Right kidney (tissue), 1 donor: ENCODE data around the gene SLC25A13.

Source experiments
- DNase-seq: peaks from one replicate; pipeline ENCODE4 v3.0.0-alpha.2; 2016

The SLC25A13 gene

DNA sequence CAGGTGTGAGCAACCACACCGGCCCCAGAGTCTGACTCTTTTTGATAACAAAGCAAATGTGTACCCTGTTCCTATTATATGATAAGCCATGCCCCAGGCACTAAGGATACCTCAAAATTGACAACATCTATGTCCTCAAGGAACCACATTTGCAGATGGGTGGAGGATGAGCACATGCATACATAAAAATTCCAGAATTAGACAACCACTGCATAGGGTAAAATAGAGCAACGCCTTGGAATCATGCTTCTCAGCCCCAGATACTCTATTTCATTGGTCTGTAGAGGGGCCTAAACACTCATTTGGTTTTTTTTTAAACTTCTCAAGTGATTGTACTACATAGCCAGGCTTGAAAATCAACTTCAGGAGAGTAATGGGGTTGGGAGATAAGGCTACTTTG lies 78.7 kb downstream of the SLC25A13 start:
- DNase-seq = no peak

DNA sequence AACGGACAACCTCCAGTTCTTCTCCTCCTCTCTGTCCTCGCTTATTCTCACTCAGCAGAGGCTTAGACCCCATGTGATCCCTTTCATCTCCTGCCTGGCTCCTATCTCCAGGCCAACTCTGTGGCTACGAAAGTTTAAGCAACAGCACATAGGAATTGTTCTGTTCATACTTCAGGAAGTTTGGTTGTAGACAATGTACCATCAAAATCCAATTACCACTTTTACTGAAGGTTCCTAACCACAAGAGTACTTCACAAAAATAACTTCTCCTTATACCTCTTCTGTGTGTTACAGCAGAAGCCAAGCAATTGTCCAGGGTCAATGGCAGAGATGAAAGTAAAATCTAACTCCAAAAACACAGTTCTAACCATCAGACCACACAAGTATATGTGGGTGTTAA lies 80.0 kb downstream of the SLC25A13 start:
- DNase-seq = no peak

DNA sequence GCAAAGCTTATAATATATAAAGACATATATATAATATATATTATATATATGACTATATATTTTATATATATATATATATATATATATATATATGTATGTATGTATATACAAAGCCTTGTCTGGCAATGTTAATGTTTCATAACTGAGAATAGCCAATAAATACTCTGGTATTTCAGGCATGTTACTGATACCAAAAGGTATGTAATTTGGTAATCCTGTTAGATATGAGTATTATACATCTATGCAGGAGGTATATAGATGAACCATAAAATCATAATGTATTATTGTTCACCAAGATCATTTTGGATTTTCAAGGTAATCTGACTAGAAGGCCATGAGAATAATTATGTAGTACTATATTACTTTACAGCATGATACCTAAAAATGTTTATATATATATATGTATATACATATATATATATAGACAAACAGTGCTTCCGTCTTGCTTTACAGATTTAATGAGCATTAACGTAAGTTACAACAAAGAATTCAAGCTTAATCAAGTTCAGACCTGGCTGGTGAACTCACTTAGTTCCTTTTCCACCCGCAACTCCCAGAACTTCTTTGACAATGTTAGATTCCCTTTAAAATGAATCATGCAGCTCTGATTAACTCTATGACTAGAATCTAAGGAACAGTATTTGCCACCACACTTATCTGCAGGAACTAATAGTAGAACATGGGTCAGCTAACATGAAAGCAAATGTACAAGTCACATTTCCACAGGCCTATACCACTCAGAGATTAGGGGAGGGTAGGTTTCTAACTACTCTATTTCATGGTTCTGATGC lies 82.7 kb downstream of the SLC25A13 start:
- no peak for DNase-seq

DNA sequence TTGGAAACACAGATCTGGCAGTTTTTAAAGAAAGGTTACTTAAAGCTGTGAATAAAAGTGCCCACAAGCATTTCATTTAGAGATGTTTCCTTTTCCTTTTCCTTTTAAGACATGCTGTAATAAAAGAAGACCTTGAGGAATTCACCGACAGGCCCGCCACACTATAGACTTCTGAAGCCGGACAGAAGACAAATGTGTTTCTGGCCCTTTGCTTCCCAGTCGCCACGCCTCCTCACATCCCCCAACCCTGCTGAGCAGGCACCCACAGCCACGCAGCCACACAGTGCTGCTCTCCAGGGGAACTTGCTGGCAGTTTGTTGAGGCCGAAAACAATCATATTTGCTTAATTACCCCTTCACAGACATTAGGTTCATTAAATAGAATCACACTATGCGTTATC lies 83.4 kb downstream of the SLC25A13 start:
- no peak for DNase-seq

DNA sequence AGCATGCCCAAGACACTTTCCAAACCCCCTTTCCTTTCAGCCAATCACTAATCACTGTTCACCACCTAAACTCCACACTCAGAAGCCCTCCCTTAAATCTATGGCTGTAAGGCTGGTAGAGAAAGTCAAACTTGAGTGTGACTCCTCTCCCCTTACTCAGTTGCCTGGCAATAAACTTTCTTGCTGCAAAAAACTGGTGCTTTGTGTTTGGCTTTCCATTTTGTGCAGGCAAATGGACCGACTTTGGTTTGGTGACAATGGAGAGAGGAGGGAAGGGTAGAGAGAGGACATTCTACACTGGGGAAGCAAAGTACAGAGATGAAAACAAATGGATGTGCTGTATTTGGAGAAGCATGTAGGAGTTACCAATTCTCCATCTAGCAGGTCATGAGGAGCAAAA lies 84.9 kb downstream of the SLC25A13 start:
- no peak for DNase-seq

DNA sequence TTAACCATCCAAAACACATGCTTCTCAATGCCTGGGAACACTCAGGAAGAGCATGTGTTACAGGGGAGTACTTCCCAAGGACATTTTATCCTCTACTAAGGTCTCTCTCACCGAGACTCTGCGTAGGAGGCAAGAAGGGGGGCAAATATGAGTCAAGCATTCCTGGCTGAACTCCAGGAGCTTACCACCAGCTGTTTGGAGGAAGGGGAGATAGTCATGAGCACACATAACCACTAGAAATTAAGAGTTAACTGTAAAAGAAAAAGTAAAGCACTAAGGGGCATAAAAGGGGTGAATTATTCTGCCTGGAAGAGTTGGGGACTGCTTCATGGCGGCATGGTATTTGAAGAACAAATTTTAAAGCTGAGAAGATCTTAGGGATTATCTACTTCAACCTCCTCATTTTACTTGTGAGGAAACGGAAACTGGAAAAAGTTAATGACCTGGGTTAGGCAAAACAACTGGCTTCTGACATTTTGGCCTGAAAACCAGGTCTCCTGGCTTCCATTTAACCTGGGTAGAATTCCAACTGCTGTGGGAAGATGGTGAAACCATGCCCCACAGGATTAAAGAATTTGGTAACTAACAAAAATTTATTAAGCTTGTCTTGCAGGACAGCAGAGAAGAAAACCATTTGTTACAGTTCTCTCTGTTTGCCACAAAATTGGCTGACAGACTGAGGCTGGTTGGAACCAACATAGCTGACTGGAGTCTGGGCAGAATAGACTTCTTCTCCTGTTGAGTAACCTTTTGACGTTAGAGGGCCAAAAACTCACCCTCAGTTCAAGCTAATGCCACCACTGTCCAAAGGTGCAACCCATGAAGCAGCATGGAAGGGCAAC lies 85.5 kb downstream of the SLC25A13 start:
- DNase-seq = no peak

DNA sequence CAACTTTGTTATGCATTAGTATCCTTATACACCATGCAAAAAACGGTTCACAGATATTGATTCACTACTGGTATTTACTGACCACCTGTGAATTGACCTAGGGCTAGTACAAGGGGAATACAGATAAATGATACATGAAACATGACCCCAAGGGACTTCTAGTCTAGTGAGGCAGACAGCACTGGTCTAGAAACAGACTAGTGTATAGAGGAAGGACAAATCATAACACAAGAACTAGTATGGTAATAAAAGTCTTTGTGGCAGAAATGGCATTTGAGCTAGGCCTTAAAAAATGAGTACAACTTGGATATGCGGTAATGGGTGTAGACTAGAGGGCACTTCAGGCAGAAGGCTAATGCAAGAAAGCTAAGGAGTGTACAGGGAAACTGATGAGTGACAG lies 86.6 kb downstream of the SLC25A13 start:
- no peak for DNase-seq

DNA sequence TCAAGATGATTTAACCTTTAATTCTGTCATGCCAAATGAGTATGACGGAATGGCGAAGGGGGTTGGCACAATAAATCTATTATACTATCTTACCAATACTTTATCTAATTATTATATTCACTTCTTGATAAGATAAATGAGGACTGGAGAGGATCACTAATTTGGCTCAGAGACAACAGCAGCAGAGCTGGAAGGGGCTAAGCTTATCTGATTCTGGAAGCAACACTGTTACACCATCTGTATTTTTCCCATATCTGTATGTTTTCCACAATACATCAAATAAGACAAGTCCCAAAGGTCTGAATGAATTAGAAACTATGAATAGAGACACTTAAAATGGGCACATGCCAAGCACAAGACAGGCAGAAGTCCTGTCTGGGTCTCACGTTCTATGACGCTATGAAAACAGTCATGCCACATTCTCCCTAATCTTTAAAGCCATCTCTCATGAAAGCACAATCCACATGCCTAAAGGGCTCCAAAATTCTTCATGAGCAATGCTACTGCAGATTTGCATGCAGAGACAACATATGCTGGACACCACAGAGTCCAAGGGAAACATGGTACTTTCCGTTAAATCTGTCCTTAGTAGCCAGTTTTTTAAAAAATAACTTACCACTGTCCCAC lies 88.3 kb downstream of the SLC25A13 start:
- DNase-seq = no peak

DNA sequence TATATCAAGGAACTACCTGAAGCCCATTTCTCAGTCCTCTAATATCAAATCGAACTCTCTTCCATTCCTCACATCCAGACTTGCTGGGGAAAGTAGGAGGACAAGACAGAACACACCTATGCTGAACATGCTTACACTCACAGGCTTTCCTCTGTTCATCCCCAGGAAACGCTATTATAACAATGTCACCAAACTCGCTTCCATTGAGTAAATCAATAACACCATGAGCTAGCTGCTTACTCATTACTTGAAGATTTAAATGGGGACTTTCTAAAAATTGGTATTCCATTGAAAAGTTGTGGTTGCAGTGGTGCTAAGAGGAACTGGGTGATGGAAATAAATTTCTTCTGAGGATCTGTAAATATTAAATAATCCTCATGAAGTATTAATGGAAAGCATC lies 88.8 kb downstream of the SLC25A13 start:
- DNase-seq = no peak

DNA sequence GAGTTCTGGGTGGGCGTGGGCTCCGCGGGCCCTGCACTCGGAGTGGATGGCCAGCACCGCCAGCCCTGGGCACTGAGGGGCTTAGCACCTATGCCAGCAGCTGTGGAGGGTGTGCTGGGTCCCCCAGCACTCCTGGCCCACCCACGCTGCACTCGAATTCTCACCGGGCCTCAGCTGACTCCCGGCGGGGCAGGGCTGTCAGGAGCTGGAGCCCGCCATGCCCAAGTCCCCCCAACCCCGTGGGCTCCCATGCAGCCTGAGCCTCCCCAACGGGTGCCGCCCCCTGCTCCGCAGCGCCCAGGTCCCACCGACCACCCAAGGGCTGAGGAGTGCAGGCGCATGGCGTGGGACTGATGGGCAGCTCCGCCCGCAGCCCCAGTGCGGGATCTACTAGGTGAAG lies 93.1 kb downstream of the SLC25A13 start:
- DNase-seq = no peak

DNA sequence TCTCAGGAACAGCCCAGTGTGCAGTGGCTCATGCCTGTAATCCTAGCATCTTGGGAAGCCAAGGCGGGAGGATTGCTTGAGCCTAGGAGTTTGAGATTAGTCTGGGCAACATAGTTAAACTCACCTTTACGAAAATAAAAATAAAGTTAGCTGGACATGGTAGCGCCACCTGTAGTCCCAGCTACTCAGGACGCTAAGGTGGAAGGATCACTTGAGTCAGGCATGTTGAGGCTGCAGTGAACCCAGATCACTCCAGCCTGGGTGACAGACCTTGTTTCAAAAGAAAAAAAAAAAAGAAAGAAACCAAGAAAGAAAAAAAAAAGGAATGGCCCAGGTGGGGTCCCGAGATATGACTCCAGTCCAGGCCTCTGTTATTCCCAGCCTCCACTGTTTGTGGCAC lies 96.6 kb downstream of the SLC25A13 start:
- no peak for DNase-seq

DNA sequence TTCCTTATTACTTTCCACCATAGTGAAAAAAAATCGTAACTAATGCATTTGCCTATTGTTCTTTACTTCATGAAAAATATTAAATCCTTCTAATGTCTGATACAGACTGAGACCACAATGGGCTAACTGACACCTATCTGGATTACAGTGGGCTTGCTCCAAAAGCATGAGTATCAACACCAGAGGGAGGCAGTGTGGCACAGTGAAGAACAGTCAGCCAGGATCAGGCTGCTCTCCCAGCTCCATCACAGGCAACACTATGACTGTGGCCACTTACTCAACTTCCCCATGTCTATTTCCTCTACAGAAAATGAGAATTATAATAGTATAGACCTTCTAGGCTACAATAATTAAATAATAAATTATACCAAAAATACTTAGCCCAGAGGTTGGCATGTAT lies 97.2 kb downstream of the SLC25A13 start:
- no peak for DNase-seq

DNA sequence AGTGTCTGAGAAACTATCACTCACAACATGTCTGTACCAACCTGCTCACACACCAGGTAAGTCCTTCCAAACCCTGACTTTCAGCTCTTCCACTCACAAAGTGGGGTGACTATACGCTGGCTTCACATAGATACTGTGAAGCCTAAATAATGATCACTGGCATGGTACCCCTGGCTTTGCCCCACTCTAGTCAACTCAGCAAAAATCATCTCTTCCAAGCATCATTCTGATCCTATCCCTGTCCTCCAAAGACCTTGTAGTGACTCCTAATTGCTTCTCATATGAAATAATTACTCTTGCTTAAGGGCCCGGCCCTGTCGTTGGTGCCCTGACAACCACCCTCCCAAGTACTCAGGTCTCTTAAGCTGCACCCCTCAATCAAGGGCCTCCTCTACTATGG lies 97.8 kb downstream of the SLC25A13 start:
- DNase-seq = no peak

DNA sequence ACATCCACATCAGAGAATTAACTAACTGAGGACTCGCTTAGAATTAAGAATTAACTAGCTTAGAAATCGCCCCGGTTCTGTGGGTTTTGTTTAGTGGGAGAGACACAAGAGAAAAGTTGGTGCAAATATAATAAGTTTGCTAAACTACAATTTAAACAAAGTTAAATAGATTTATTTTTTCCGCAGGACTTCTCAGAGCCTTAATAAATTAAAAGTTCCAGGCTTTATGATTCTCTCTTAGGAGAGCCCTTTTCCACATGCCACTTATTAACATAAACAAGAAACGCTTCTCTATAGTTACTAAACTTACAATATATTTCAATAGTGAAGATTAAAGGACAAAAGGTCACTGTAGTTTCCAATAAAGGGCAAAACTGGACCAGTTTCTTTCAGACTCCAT lies 100.0 kb downstream of the SLC25A13 start:
- no peak for DNase-seq

DNA sequence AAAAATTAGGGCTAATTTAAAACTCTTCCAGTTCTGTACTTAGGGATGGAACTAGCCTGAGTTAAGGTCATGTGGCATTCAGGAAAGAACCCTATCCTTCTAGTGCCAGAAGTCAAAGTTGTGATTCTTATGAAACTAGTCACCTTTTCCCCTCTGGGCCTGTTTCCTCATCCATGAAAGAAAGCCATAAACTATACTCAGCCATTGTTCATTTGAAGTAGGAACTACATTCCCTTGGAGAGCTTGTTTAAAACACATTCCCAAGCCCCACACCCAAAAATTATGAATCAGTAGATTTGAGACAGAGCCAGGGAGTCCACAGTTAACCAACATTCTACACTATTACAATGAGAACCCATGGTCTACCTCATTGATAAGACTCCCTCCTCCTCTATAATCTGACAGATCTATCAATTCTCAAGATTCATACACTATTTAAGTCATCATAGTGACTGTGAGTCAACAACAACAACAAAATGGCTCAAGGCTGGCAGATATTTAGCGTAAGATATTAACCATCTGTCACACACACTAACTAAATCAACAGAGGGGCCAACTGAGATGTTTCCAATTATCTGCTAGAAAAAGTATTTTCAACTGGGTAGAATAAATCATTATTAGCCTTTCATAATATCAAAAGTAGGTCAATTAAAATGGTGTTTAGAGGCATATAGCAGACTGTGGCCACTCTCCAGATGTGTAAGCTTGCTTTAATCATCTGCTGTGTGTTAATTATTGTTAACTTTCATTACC lies 102.3 kb downstream of the SLC25A13 start:
- no peak for DNase-seq

DNA sequence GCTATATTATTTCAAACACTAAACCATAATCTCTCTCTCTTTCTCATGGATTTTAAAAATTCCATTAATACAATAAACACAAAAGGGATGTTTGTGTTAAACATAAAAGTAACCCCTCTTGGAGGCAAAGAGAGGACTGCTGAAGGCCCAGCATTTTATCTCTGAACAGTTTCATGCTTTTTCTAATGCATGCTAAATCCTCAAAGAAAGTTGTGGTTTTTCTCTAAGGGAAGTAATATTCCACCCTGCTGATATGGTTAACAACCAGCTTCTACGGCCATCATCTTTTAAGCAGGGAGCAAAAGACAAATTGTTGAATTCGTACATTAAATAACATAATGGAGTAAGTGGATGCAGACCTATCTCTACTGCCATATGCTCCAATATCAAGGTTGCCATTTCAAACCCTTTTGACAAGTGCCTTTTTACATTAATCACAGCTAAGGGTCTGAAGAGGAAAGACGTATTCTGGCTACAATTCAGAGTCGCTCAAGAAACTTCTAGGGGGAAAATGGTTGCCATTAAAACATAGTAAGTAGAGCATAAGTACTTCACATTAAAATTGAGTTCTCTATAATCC lies 103.1 kb downstream of the SLC25A13 start:
- DNase-seq = no peak

DNA sequence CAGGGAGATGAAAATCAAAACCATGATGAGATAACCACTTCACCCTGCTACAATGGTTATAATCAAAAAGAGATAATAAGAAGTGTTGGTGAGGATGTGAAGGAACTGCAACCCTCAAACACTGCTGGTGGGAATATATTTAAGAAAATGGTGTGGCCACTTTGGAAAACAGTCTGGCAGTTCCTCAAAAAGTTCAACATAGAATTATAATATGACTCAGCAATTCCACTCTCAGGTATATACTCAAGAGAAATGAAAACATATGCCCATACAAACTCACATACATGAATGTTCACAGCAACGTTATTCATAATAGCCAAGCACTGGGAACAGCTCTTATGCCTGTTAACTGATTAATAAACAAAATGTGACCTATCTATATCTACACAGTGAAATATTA lies 104.8 kb downstream of the SLC25A13 start:
- no peak for DNase-seq

DNA sequence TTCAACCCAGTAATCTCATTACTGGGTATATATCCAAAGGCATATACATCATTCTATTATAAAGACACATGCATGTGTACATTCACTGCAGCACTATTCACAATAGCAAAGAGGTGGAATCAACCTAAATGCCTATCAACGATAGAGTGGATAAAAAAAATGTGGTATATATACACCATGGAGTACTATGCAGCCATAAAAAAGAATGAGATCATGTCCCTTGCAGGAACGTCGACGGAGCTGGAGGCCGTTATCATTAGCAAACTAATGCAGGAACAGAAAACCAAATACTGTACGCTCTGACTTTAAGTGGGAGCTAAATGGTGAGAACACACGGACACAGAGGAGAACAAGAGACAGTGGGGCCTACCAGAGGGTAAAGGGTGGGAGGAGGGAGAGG lies 105.5 kb downstream of the SLC25A13 start:
- DNase-seq = no peak

DNA sequence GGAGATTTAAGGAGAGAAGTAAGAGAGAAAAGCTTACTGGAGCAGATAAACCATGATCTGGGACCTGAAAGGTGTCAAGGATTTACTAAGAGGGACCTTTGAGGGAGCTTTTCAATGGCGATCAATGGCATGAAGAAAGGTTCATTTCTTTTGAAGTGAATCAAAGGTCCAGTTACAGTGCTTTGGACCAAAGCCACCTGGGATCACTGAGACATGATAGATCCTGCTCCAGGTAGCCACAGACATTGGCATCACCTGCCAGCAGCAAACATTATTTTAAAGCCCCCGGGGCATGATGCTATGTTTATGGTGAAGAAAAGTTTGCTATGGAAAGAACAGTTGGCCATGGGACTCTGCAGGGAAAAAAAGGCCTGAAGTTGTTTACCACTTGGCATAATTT lies 109.4 kb downstream of the SLC25A13 start:
- no peak for DNase-seq

DNA sequence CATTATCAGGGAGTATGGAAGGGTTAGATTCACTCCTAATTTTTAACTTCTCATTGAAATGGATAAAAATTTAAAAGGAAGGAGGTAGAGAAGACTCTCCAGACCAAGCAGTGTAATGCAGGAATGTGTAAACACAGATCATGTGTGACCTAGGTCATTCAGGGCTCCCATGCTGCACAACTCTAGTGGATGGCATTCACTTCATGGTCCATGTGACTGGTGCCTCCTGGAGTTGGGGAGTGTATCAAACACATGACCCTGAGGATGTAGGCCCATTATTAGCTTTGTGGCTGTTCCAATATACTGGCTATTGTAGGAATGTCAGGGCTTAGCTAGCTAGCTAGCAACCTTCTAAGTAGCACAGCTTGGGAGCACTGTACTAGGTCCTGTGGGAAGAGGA lies 109.9 kb downstream of the SLC25A13 start:
- DNase-seq = no peak

DNA sequence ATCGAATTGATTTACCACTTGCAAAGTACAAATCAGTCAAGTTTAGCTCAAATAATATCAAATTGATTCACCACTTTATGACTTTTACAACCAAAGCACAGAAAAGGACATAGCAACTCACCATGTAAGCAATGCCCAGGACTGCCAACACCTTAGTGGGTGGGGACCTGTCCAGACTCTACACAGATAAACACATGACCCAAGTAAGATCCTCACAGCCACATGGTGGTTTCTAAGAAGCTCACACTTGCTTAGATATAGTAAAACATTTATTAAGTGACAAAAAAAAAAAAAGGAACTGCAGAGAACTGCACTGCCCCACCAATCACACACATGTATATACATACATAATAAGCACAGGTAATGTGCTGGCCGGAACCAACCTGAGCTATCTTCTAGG lies 116.2 kb downstream of the SLC25A13 start:
- DNase-seq = no peak

DNA sequence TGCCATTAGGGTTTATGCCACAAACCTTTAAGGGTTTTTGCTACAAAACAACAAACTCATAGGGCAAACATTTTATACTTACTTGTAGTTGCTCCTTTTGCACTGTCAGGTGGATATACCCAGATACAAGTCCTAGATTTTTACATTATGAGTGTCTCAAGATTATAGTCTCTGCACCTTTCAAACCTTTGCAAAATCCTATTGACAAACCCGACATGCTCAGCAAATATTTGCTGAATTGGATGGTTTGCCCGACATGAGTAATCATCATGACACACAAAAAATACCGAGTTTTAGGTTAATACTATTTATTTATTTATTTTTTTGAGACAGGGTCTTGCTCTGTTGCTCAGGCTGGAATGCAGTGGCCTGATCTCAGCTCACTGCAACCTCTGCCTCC lies 117.3 kb downstream of the SLC25A13 start:
- DNase-seq = no peak
